ENCODE results near the gene FBXO46. TPM values are rescaled to one million over a fixed set of nuclear protein-coding genes. Genes with fewer than 3 reads are reported as not detected.

The FBXO46 gene
- polyA plus RNA-seq, 1 experiment, result 1.4 TPM

DNA sequence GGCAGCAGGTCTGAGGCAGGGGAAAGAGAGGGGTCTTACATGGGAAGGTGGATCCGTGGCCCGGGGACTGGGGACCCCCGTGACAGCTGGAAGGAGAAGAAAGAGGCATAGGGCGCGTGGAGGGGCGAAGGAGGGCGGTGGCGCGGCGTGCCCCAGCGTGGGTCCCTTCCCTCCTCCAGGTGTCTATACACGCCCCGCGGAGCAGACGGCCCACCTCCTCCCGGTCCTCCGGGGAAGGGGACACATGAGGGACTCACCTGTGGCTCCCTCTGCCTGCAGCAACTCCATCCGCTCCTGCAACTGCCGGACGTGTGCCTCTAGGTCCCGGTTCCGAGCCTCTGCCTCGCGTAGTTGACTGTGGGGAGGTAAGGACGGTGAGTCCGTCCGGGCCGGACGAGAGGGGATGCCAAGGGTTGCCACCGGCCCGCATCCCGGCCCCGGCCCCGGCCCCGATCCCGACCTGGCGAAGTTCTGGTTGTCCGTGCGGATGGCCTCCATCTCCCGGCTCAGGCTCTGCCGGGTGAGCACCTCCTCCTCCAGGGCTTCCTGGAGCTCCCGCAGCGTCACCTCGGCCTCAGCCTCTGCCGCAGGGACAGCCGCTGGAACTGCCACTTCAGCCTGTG is 40.7 kb upstream of the FBXO46 start:
- Histone ChIP-seq H3K27me3 (ENCODE audit: control insufficient read depth, insufficient read depth, low read length) (no peaks in the 10 kb centered on the region), H3K4me3 (ENCODE audit: low read depth, low read length) (peak overlapping the region; percentile 37; the same call in 1 of the 2 replicates), H3K9me3 (ENCODE audit: control insufficient read depth, insufficient read depth, low read length) (no peaks in the 10 kb centered on the region; the same call in 1 of the 2 replicates), H3K27ac (ENCODE audit: low read depth, low read length) (no peak overlapping the region)
- ChIA-PET CTCF (interaction anchor here (2.3 kb wide), 2 partner anchors 29 to 45 kb away, joined by 14 to 45 read pairs; no protein-coding TSS in a partner anchor), POLR2A (interaction anchor here (0.9 to 4.7 kb wide), 6 partner anchors 11 to 115 kb away, joined by 3 to 50 read pairs (median 24); partner anchors contain the start of gene DMPK)
- no peak for DNase-seq (ENCODE audit: low read depth, low spot score)
- TF ChIP-seq, protein P1, sequence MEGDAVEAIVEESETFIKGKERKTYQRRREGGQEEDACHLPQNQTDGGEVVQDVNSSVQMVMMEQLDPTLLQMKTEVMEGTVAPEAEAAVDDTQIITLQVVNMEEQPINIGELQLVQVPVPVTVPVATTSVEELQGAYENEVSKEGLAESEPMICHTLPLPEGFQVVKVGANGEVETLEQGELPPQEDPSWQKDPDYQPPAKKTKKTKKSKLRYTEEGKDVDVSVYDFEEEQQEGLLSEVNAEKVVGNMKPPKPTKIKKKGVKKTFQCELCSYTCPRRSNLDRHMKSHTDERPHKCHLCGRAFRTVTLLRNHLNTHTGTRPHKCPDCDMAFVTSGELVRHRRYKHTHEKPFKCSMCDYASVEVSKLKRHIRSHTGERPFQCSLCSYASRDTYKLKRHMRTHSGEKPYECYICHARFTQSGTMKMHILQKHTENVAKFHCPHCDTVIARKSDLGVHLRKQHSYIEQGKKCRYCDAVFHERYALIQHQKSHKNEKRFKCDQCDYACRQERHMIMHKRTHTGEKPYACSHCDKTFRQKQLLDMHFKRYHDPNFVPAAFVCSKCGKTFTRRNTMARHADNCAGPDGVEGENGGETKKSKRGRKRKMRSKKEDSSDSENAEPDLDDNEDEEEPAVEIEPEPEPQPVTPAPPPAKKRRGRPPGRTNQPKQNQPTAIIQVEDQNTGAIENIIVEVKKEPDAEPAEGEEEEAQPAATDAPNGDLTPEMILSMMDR (IDR thresholded peaks at IDR 0.05; ENCODE audit: low read depth, low read length), result no peak

DNA sequence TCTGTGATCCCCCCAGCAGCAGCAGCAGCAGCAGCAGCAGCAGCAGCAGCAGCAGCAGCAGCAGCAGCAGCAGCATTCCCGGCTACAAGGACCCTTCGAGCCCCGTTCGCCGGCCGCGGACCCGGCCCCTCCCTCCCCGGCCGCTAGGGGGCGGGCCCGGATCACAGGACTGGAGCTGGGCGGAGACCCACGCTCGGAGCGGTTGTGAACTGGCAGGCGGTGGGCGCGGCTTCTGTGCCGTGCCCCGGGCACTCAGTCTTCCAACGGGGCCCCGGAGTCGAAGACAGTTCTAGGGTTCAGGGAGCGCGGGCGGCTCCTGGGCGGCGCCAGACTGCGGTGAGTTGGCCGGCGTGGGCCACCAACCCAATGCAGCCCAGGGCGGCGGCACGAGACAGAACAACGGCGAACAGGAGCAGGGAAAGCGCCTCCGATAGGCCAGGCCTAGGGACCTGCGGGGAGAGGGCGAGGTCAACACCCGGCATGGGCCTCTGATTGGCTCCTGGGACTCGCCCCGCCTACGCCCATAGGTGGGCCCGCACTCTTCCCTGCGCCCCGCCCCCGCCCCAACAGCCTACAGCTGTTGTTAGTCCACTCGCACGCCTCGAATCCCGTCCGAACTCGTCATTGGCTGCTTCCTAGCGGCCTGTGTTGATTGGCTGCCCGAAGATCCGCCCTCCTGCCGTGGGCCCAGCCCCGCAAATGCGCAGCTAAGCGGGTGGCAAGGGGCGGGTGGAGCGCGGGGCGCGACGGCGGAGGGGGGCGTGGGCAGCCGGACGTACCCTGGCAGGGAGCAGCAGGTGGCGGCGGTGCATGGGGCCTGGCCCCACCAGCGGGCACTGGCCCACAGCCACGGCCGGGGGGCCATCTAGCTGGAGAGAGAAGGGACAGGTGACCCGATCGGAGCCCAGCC is 39.8 kb upstream of the FBXO46 start:
- ChIA-PET POLR2A (interaction anchor here (0.6 to 4.7 kb wide), 20 partner anchors 8 to 586 kb away, joined by 3 to 50 read pairs (median 4); partner anchors contain the start of genes DMPK, DMWD, FBXO46 and FOSB), CTCF (interaction anchor here (0.6 to 2.3 kb wide), 13 partner anchors 12 to 88 kb away, joined by 3 to 45 read pairs (median 5); partner anchors contain the start of gene DMPK)
- Histone ChIP-seq H3K27me3 (ENCODE audit: control insufficient read depth, insufficient read depth, low read length) (no peaks in the 10 kb centered on the region), H3K27ac (ENCODE audit: low read depth, low read length) (peak overlapping the region; percentile 93), H3K4me3 (ENCODE audit: low read depth, low read length) (peak overlapping the region; percentile 67), H3K9me3 (ENCODE audit: control insufficient read depth, insufficient read depth, low read length) (no peaks in the 10 kb centered on the region; the same call in 1 of the 2 replicates)
- peak; percentile 97 for DNase-seq (ENCODE audit: low read depth, low spot score)
- TF ChIP-seq, protein P1 (IDR thresholded peaks at IDR 0.05; ENCODE audit: low read depth, low read length), result peak; percentile 79

DNA sequence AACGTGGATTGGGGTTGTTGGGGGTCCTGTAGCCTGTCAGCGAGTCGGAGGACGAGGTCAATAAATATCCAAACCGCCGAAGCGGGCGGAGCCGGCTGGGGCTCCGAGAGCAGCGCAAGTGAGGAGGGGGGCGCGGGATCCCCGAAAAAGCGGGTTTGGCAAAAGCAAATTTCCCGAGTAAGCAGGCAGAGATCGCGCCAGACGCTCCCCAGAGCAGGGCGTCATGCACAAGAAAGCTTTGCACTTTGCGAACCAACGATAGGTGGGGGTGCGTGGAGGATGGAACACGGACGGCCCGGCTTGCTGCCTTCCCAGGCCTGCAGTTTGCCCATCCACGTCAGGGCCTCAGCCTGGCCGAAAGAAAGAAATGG is 39.1 kb upstream of the FBXO46 start:
- peak overlapping the region; percentile 93 for H3K27ac ChIP-seq (ENCODE audit: low read depth, low read length)
- no peaks in the 10 kb centered on the region for H3K27me3 ChIP-seq (ENCODE audit: control insufficient read depth, insufficient read depth, low read length)
- ChIA-PET CTCF (interaction anchor here (0.6 to 2.3 kb wide), 12 partner anchors 12 to 128 kb away, joined by 3 to 45 read pairs (median 4); partner anchors contain the start of gene DMPK), POLR2A (interaction anchor here (0.6 to 4.7 kb wide), 24 partner anchors 12 to 142 kb away, joined by 3 to 50 read pairs (median 4); partner anchors contain the start of genes DMPK, DMWD, FBXO46 and QPCTL)
- no peaks in the 10 kb centered on the region; the same call in 1 of the 2 replicates for H3K9me3 ChIP-seq (ENCODE audit: control insufficient read depth, insufficient read depth, low read length)
- TF ChIP-seq, protein P1 (IDR thresholded peaks at IDR 0.05; ENCODE audit: low read depth, low read length), result no peak
- H3K4me3 ChIP-seq (ENCODE audit: low read depth, low read length), result peak overlapping the region; percentile 67
- DNase-seq (ENCODE audit: low read depth, low spot score), result no peak

DNA sequence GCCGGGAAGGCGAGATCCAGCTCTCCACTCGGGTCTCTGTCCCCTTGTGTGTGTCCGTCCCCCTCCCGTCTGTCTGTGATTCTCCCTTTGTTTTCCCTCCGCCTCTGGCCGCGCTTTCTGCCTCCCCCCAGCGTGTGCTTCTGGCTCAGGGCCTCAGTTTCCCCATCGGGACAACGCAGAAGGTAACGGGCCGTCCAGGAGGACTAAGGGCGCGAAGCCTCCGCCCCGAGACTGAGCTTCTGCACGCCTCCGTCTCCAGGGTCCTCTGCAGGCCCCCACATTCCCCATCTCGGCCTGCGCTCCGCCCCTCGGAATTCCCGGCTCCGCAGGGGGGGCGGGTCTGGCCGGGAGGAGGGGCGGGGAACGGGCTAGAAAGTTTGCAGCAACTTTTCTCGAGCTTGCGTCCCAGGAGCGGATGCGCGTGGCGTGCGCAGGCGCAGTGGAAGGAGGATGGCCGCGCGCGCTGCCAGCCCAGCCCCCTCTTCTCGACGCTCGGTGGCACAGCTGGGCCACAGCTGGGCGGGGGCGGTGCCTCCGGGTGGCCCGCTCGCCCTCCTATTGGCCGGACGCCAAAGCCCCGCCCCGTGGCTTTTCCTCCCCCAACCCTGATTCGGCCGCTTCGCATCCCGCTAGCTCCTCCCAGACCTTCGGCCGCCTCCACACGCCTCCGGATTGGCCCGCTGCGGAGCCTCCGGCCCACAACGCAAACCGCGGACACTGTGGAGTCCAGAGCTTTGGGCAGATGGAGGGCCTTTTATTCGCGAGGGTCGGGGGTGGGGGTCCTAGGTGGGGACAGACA is 38.5 kb upstream of the FBXO46 start, which contains the start of gene SIX5:
SIX5 (minus strand) TSS at position 269 of the 799 bp plus-strand sequence. CDS start 408 bp downstream, outside the sequence.
- ChIA-PET POLR2A (interaction anchor here (0.5 to 4.7 kb wide), 30 partner anchors 11 to 155 kb away, joined by 3 to 50 read pairs (median 4); partner anchors contain the start of genes DMPK, DMWD, FBXO46 and MYPOP), CTCF (interaction anchor here (0.5 to 2.3 kb wide), 12 partner anchors 12 to 626 kb away, joined by 3 to 45 read pairs (median 3); partner anchors contain the start of genes DMPK and DMWD)
- H3K4me3 ChIP-seq (ENCODE audit: low read depth, low read length), result peak within 1 kb of the TSS; percentile 67
- no peaks in the 10 kb centered on the region for H3K27me3 ChIP-seq (ENCODE audit: control insufficient read depth, insufficient read depth, low read length)
- TF ChIP-seq, protein P1 (IDR thresholded peaks at IDR 0.05; ENCODE audit: low read depth, low read length), result no peak
- peak within 1 kb of the TSS; percentile 93 for H3K27ac ChIP-seq (ENCODE audit: low read depth, low read length)
- no peaks in the 10 kb centered on the region; the same call in 1 of the 2 replicates for H3K9me3 ChIP-seq (ENCODE audit: control insufficient read depth, insufficient read depth, low read length)
- DNase-seq (ENCODE audit: low read depth, low spot score), result peak; percentile 96

Measured in AG04450 (cell line).